SK-N-SH (cell line): ENCODE results near the gene GRAMD1B. TPM values are rescaled to one million over a fixed set of nuclear protein-coding genes. Genes with fewer than 3 reads are reported as not detected.

Source experiments
- CTCF ChIA-PET: fragments of 300-600, 350-600 bp; formaldehyde crosslinking; extraction: SDS; loops from one replicate; lab custom pipeline; 2021; lab: Yijun Ruan, JAX
- POLR2A ChIA-PET: fragments of 350-600 bp; sonication (Branson Sonifier 250); formaldehyde crosslinking; extraction: SDS; loops from one replicate; lab custom pipeline; 2020; ENCODE audit warnings: antibody characterized with exemption, inconsistent platforms; lab: Yijun Ruan, JAX
- DNase-seq: peaks from one replicate; pipeline ENCODE4 v3.0.0; 2012
- H2AFZ ChIP-seq: fragments of 200-600 bp; sonication (generic); 2 replicates; pipeline ENCODE4 v1.8.1; 2016; ENCODE audit warnings: antibody characterized with exemption, mild to moderate bottlenecking, low read depth
- H3F3A ChIP-seq: fragments of 200-600 bp; sonication (generic); replicated peaks from 2 replicates; pipeline ENCODE3; 2016; ENCODE audit warnings: antibody characterized with exemption, mild to moderate bottlenecking; ENCODE audit not compliant: insufficient read depth
- H3K27ac ChIP-seq, 2 experiments: fragments of 200-500 bp in 1 of 2; fragments of 200-600 bp in 1 of 2; sonication (Bioruptor generic) in 1 of 2; sonication (generic), shearing (Covaris generic) in 1 of 2; 2 replicates each; pipeline versions ENCODE4 v1.5.1 to v1.6.1; 2014 to 2016; ENCODE audit warnings: low read depth in 2 of 2, inconsistent platforms in 1 of 2, low read length in 1 of 2, mild to moderate bottlenecking in 1 of 2, mixed read lengths in 1 of 2
- H3K27me3 ChIP-seq: fragments of 200-600 bp; sonication (generic), shearing (Covaris generic); 2 replicates; pipeline ENCODE4 v1.6.1; 2016; ENCODE audit warnings: mixed run types; ENCODE audit not compliant: insufficient read depth
- H3K36me3 ChIP-seq, 2 experiments: fragments of 200-500 bp in 1 of 2; fragments of 200-600 bp in 1 of 2; sonication (Bioruptor generic) in 1 of 2; sonication (generic) in 1 of 2; replicated peaks in 1 of 2; 2 replicates each; pipeline versions ENCODE3 to v1.5.1; 2014 to 2016; ENCODE audit warnings: low read length in 1 of 2, mild to moderate bottlenecking in 1 of 2; ENCODE audit not compliant: insufficient read depth in 2 of 2, control insufficient read depth in 1 of 2
- H3K4me1 ChIP-seq, 2 experiments: fragments of 200-500 bp in 1 of 2; fragments of 200-600 bp in 1 of 2; sonication (Bioruptor generic) in 1 of 2; sonication (generic), shearing (Covaris generic) in 1 of 2; 2 replicates each; pipeline versions ENCODE4 v1.5.1 to v1.6.1; 2014 to 2016; ENCODE audit warnings: low read depth in 1 of 2, low read length in 1 of 2, mixed run types in 1 of 2; ENCODE audit not compliant: insufficient read depth in 2 of 2, control insufficient read depth in 1 of 2
- H3K4me2 ChIP-seq: fragments of 200-600 bp; sonication (generic), shearing (Covaris generic); 2 replicates; pipeline ENCODE4 v1.6.1; 2017; ENCODE audit warnings: mixed run types
- H3K4me3 ChIP-seq, 2 experiments: fragments of 200-500 bp in 1 of 2; fragments of 200-600 bp in 1 of 2; sonication (Bioruptor generic) in 1 of 2; sonication (generic), shearing (Covaris generic) in 1 of 2; 2 replicates each; pipeline versions ENCODE4 v1.5.1 to v1.8.1; 2014 to 2016; ENCODE audit warnings: low read depth in 2 of 2, inconsistent platforms in 1 of 2, low read length in 1 of 2, mild to moderate bottlenecking in 1 of 2, mixed read lengths in 1 of 2, moderate library complexity in 1 of 2
- H3K79me2 ChIP-seq: fragments of 200-600 bp; sonication (generic); 2 replicates; pipeline ENCODE4 v1.8.1; 2017; ENCODE audit warnings: mild to moderate bottlenecking; ENCODE audit not compliant: insufficient read depth
- H3K9ac ChIP-seq: fragments of 200-600 bp; sonication (generic); 2 replicates; pipeline ENCODE4 v1.6.1; 2017; ENCODE audit warnings: mixed run types
- H3K9me2 ChIP-seq: fragments of 200-600 bp; sonication (generic); 2 replicates; pipeline ENCODE4 v1.6.1; 2017; ENCODE audit warnings: mixed run types
- H3K9me3 ChIP-seq: fragments of 200-600 bp; sonication (generic); 2 replicates; pipeline ENCODE4 v1.6.1; 2017; ENCODE audit warnings: mixed run types, mild to moderate bottlenecking, moderate library complexity
- H4K20me1 ChIP-seq: fragments of 200-600 bp; sonication (generic); 2 replicates; pipeline ENCODE4 v1.6.1; 2017; ENCODE audit warnings: mild to moderate bottlenecking, mixed run types; ENCODE audit not compliant: insufficient read depth
- CHD2 ChIP-seq: fragments of 150-350 bp; IDR thresholded peaks from 2 replicates; pipeline ENCODE4 v1.6.1; 2018; ENCODE audit warnings: low read length; ENCODE audit not compliant: partially characterized antibody
- CTCF ChIP-seq: fragments of 200-600 bp; sonication (generic); IDR thresholded peaks from 2 replicates; pipeline ENCODE4 v1.6.1; 2017; ENCODE audit warnings: antibody characterized with exemption, mild to moderate bottlenecking, moderate library complexity
- EP300 ChIP-seq, 2 experiments: IDR thresholded peaks; 2 replicates each; pipeline versions ENCODE4 v1.4.0 to v1.6.1; 2012; ENCODE audit warnings: borderline replicate concordance in 1 of 2, low read depth in 1 of 2, low read length in 1 of 2
- FOSL2 ChIP-seq: IDR thresholded peaks from 2 replicates; pipeline ENCODE4 v1.4.0; 2012; ENCODE audit warnings: low read depth, mild to moderate bottlenecking, moderate library complexity, borderline replicate concordance
- FOXJ3 ChIP-seq: sonication (generic); formaldehyde crosslinking; IDR thresholded peaks from 2 replicates; pipeline ENCODE4 v1.5.1; 2020; ENCODE audit warnings: mild to moderate bottlenecking, missing genetic modification reagents
- GATA2 ChIP-seq: sonication (generic); formaldehyde crosslinking; IDR thresholded peaks from 2 replicates; pipeline ENCODE4 v1.5.0; 2020; ENCODE audit warnings: mild to moderate bottlenecking, missing genetic modification reagents
- JUND ChIP-seq: IDR thresholded peaks from 2 replicates; pipeline ENCODE4 v1.4.0; 2012
- MAX ChIP-seq: IDR thresholded peaks from 2 replicates; pipeline ENCODE4 v1.4.0; 2012; ENCODE audit warnings: low read depth
- MEF2A ChIP-seq: IDR thresholded peaks from 2 replicates; pipeline ENCODE4 v1.4.0; 2012; ENCODE audit warnings: low read depth, borderline replicate concordance
- MXI1 ChIP-seq: IDR thresholded peaks from 2 replicates; pipeline ENCODE4 v1.6.1; 2012; ENCODE audit warnings: mild to moderate bottlenecking, low read depth, low read length, improper control_type of control experiment
- NFIC ChIP-seq: IDR thresholded peaks from 2 replicates; pipeline ENCODE4 v1.4.0; 2012; ENCODE audit warnings: borderline replicate concordance
- PBX3 ChIP-seq: IDR thresholded peaks from 2 replicates; pipeline ENCODE4; 2012
- RAD21 ChIP-seq: IDR thresholded peaks from 2 replicates; pipeline ENCODE4 v1.6.1; 2012; ENCODE audit warnings: mild to moderate bottlenecking, low read length
- RCOR1 ChIP-seq: fragments of 150-350 bp; IDR thresholded peaks from 2 replicates; pipeline ENCODE4 v1.6.1; 2017; ENCODE audit warnings: antibody characterized with exemption, low read length
- REST ChIP-seq: IDR thresholded peaks from 2 replicates; pipeline ENCODE4 v1.6.1; 2012; ENCODE audit warnings: mild to moderate bottlenecking, low read depth, low read length, moderate library complexity
- RXRA ChIP-seq: IDR thresholded peaks from 2 replicates; pipeline ENCODE4 v1.4.0; 2012; ENCODE audit warnings: low read depth, mild to moderate bottlenecking, borderline replicate concordance
- SIN3A ChIP-seq: IDR thresholded peaks from 2 replicates; pipeline ENCODE4 v1.6.1; 2012; ENCODE audit warnings: low read depth, mild to moderate bottlenecking, low read length, moderate library complexity, borderline replicate concordance
- TCF12 ChIP-seq: IDR thresholded peaks from 2 replicates; pipeline ENCODE4 v1.4.0; 2012
- WGBS: methylation state at CpG from one replicate; pipeline ENCODE4 v1.1.6; 2017; ENCODE audit warnings: low lambda C conversion rate; 5-methylcytosine and 5-hydroxymethylcytosine counted together
- polyA plus RNA-seq, 3 experiments: library from polyadenylated mRNA; depleted of rRNA; stranded (reverse); fragments of >200 nt; gene quantifications; 2 replicates each; pipeline ENCODE4 v1.2.3, GENCODE V29; 2012

The GRAMD1B gene
- polyA plus RNA-seq, 1 of the 3 experiments (the other 2 are of a cell fraction) = 14.5 TPM

- Histone ChIP-seq H3K36me3 (no peaks in the 10 kb centered on the region), H3K4me1 (peaks cover 4 to 12% of the 10 kb centered on the region in 2 experiments; a peak in 2 of 4 replicates), H3F3A (peaks cover 14% of the 10 kb centered on the region), H3K9me3 (no peaks in the 10 kb centered on the region), H3K27ac (peak overlapping the region; percentile 43 to 85; a peak in 3 of 4 replicates), H3K4me3 (no peak overlapping the region), H2AFZ (no peak overlapping the region), H3K4me2 (peak overlapping the region; percentile 37; the same call in 1 of the 2 replicates), H4K20me1 (no peaks in the 10 kb centered on the region), H3K79me2 (no peaks in the 10 kb centered on the region), H3K9ac (peak overlapping the region; percentile 8; the same call in 1 of the 2 replicates), H3K9me2 (no peaks in the 10 kb centered on the region), H3K27me3 (no peaks in the 10 kb centered on the region)
- 23% methylated on average over 10 of the region's 10 CpGs for WGBS
- ChIA-PET POLR2A (interaction anchor here (0.8 kb wide), 2 partner anchors 11 to 35 kb away, joined by 3 read pairs; no protein-coding TSS in a partner anchor), CTCF (interaction anchor here (1.3 to 5.9 kb wide), 7 partner anchors 11 to 82 kb away, joined by 3 to 44 read pairs (median 12); partner anchors contain the start of gene SCN3B)
- TF ChIP-seq RXRA (no peak), MEF2A (no peak), MXI1 (peak; percentile 53; the same call in 1 of the 2 replicates), RCOR1 (peak; percentile 71; the same call in 1 of the 2 replicates), NFIC (peak; percentile 69), REST (peak; percentile 86; the same call in 1 of the 2 replicates), FOXJ3 (no peak), GATA2 (peak; percentile 86), MAX (no peak), FOSL2 (peak; percentile 24; the same call in 1 of the 2 replicates), EP300 (IDR thresholded peaks at IDR 0.05; ENCODE audit: borderline replicate concordance in 1 of 2, low read depth in 1 of 2, low read length in 1 of 2) (peak; percentile 23 to 28; a peak in 1 of 4 replicates), TCF12 (peak; percentile 67), CHD2 (peak; percentile 53), PBX3 (peak; percentile 79), RAD21 (peak; percentile 21), SIN3A (peak; percentile 54; the same call in 1 of the 2 replicates), JUND (peak; percentile 39), CTCF (no peak)
- DNase-seq = peak; percentile 74
These were observed 199.0 kb downstream of the GRAMD1B start for GRCh38 chr11:123628936-123629683.
